ENCODE measurements around the gene TFAP2C.
"Not testable (repeated sequence)": the region's sequence is repeated elsewhere in the genome, so short reads cannot be mapped to it uniquely, and the experiment has no call there.

TFAP2C gene

GRCh38 chr20:56617489-56617888 lies 11.6 kb upstream of the TFAP2C start:
- DNase-seq: no peak

- DNase-seq: no peak
These were observed 7.4 kb upstream of the TFAP2C start for GRCh38 chr20:56621730-56622129.

GRCh38 chr20:56623930-56624329 lies 5.2 kb upstream of the TFAP2C start:
- not testable (repeated sequence) for DNase-seq

- no peak for DNase-seq
These were observed 4.1 kb upstream of the TFAP2C start for GRCh38 chr20:56624786-56625681.

DNA sequence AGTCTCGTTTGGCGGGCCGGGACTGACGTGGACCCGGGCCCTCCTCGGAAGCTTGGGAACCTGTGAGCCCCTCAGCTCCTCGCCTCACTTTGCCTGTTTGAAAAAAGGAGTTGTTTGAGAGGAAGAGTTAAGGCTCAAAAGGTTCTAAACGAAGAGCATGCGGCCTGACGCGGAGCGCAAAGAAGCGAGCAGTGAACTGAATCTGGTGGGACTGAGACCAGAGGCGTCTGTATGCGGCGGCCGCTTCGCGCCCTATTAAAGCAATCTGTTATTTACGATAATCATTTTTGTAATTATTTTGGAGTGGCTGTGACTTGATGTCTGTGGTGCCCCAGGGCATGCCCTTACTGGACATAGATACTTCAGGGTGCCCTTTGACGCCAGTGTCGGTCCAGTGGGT lies 3.3 kb upstream of the TFAP2C start:
- DNase-seq: no peak

DNA sequence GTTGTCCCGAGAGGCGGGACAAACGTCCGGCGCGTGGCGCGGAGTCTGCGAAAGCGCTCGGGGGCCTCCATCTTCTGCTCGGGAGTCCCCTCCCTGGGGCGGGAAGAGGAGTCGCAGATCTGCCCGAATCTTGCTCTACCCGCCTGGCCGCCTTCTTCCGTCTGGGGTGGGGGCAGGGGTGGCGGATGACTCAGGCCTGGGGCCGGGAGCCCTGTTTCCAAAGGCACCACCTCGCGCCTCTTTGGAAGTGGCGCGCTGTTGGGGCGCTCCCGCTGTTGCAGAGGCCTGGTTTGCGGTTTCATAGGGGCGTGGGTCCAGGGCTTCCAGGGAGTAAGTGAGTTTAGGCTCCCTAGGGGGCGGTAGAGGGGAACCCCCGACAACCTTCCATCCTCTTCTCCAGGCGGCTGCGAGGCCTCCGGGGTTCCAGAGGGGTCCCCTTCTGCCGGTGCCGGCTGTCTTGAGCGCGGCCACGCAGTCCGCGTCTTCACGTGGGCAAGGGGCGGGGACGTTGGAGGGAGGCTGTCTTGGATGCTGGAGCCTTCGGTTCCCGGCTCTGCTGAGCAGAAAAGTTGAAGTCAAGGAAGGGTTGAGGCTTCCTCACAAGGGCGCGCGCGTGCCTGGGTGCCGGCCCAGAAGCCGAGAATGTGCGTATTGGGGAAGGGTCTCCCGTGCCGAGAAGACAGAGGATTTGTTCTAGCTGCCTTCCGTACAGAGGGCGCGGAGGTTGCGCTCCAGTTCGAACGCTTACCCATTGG lies 2.6 kb upstream of the TFAP2C start:
- DNase-seq: no peak

DNA sequence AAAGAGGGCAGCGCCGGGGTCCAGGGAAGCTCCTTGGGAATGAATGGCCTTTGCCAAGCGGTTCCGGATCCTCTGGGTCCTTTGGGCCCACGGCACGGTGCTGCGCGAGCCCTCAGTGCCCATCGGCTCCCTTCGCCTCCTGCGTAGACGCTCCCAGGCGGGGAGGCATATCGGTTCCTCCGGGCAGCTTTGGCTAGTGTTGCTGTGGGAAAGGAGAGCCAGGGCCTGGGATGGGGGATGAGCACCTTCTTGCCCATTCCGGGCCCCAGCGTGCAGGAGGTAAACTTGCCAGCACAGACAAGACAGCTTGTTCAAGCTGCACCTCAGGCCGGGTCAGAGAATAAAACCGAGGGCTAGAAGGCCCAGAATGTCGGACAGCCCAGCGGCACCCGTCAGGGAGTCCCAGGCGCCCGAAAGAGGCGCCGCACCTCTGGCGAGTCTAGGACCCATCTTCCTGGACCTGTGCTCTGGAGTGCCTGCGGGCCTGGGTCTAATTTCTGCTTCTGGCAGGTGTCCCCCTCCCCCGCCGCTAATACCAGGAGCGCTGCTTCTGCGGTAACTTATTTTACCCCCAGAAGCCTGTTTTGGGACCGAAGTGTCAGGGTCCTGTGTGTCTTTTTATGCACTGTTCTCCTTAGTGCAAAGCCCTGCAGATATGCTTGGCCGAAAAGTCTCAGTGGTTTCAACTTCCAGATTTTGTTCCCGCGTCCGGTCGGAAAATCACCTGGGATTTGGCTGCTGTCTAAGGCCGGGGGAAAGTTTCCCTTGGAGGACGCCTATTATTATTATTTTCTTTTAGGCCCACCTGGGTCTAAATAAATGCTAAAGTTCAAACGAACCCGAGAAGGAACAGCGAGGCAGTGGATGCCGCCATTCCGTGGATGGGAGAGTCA lies 1.7 kb upstream of the TFAP2C start:
- DNase-seq: no peak

DNA sequence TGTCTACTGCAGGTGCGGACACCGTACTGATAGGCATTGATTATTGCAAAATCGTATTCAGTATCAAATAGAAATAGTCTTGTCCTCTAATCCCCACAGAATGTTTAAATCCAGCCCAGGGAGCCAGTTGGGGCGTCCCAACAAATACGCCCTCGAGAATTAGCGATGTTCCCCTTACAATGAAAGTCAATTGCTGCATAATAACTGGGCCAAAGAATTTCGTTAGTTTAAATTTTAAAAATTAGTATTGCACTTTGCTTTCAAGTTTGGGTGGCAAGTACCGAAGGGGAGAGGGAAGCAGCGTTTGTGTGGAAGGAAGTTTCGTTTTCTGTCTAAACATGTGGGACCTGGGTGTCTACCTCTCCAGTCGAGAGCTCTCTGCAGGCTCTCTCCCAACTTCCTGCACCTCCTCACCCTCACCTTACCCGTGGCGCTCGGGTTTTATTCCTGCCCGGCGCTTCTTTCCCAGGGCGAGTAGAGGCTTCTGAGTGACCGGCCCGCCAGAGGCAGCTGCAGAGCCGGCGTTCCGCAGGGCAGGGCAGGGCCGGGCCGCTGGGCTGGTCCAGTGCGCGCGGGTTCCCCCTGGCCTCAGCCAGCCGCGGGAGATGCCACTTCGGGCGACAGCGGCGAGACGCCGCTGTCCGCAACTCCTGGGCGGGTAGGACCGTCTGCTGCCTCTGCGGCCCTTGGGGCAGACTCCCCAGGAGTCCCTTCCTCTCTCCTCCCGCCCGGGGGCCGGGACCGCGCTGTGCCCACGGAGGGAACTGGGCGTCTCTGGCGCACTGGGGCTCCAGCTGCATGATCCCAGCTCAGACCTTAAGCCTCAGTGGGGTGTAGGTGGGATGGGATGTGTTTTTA lies 862 bp upstream of the TFAP2C start:
- DNase-seq: no peak

GRCh38 chr20:56629464-56630085 lies 469 bp downstream of the TFAP2C start:
- no peak for DNase-seq

DNA sequence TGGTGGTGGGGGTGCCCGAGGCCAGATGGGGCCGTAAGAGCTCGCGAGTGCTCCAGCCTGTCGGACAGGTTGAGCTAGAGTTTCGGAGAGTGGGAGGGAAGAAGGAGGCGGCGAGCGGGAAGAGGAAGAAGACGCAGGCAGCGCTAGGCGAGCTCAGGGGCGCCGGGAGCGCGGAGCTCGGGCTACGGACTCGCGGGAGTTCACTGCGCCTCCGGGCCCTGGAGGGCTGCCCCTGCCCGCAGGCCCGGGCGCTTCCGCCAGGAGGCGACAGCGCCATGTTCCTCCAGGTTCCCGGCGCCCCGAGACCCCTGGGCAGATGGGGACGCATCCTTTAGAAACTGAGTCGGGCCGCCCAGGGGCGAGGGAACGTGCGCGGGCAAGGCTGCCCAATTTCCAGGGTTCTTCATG lies 984 bp downstream of the TFAP2C start:
- peak; percentile 12 for DNase-seq

- no peak for DNase-seq
These were observed 1.6 kb downstream of the TFAP2C start for GRCh38 chr20:56630506-56631317.

GRCh38 chr20:56631318-56631989 lies 2.3 kb downstream of the TFAP2C start:
- DNase-seq: no peak

GRCh38 chr20:56631990-56632327 lies 2.9 kb downstream of the TFAP2C start:
- no peak for DNase-seq

DNA sequence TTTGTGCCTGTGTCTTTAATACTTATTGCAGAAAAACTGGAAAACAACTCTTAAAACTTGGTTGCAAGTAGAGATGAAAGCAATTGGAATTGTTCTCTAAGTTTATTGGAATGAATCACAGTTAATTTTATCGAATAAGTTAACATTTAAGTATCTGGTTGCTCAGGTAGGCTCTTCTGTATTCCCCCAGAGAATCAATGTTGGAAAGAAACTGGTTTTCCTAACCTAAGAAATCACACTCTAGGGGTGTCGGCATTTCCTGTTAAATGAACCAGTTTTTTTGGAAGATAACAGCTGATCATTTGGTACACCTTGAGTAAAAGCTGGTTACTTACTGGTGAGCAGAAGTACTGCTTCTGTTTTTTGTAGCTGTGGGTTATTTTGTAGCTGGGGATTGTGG lies 5.2 kb downstream of the TFAP2C start:
- DNase-seq: no peak

- DNase-seq: no peak
These were observed 5.8 kb downstream of the TFAP2C start for GRCh38 chr20:56634735-56635385.

DNA sequence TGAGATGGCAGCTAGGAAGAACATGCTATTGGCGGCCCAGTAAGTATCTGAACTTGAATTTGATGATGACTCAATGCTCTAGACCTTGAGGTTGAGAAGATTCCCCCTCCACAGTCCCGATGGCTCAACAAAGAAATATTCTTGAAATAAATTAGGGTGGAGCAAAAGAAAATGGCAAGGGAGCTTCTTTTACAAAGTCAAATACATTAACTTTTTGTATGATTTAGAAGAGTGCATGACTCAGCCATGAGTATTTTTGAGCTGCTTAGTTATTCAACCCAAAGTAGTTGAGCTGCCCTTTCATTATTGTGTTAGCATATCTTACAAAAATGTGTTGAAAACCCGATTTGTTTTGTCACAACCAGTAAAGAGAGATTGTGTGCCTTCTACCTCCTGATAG lies 7.6 kb downstream of the TFAP2C start:
- DNase-seq: no peak

DNA sequence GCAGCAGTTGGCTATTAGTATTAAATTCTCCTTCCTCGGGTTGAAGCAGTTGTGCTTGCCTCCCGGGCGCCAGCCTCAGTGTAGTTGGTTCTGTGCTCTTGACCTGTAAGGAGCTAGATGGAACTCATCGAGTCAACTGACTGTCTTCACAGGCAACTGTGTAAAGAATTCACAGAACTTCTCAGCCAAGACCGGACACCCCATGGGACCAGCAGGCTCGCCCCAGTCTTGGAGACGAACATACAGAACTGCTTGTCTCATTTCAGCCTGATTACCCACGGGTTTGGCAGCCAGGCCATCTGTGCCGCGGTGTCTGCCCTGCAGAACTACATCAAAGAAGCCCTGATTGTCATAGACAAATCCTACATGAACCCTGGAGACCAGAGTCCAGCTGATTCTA lies 8.5 kb downstream of the TFAP2C start:
- DNase-seq: no peak

- DNase-seq: no peak
These were observed 17.5 kb downstream of the TFAP2C start for GRCh38 chr20:56646599-56646998.

- DNase-seq: no peak
These were observed 24.1 kb downstream of the TFAP2C start for GRCh38 chr20:56653211-56653610.

DNA sequence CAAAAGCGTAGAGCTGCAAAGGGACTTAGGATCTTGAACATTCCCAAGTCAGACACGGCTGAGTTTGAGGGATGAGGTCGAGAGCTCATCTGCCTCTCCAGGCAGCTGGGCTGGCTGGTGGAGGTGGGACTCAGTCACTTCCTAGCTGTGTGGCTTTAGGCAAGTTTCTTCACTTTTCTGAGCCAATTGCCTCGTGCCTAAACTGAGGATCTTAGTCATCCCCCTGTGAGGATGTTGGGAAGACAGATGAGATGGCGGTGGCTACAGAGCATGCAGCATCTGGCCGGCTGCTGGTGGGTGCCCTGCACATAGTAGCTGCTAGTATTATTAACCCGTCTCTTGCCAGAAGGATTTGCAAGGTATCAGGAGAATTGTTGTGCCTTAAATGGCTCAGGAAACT lies 27.5 kb downstream of the TFAP2C start:
- no peak for DNase-seq
